CD4-positive, alpha-beta T cell treated with Interleukin-12 subunit alpha and Interleukin-12 subunit beta, for 1 hour (primary cell): Measurements from ENCODE around the gene ENC1.
A peak's percentile ranks its signal among the peaks of the same experiment; 100 is the strongest.

Experiments
- DNase-seq: peaks from one replicate; pipeline ENCODE4 v3.0.0-alpha.2; 2020

The ENC1 gene

DNA sequence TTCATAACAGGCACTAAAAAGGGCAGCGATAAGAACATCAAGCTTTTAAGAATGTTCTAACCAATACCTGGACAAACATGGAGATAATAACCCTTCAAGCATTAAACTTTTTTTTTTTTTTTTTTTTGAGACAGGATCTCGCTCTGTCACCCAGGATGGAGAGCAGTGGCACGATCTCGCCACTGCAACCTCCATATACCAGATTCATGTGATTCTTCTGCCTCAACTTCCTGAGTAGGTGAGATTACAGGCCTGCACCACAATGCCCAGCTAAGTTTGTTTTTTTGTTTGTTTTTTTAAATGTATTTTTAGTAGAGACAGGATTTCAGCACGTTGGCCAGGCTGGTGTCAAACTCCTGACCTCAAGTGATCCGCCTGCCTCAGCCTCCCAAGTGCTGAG, 14.7 kb upstream of the ENC1 start:
- DNase-seq: no peak

- no peak for DNase-seq
Observed at GRCh38 chr5:74653991-74654390, 13.5 kb upstream of the ENC1 start.

DNA sequence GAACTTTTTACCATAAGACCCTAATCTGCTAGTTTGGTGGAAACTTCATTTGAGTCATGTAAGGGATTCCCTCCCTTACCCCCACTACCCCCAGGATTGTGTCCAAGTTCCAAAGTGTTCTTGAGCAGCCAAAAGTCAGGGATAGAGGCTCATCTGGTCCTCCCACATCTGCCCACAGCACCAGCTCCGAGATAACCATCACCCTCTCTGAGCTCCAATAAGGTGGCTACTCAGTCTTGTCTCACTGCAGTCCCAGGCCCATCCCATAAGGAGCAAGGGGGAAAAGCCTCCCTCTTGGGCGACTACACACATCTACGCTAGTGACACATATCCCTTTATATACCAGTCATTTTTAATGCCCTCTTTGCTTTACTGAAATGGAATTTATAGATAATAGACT, 12.0 kb upstream of the ENC1 start:
- DNase-seq: no peak

DNA sequence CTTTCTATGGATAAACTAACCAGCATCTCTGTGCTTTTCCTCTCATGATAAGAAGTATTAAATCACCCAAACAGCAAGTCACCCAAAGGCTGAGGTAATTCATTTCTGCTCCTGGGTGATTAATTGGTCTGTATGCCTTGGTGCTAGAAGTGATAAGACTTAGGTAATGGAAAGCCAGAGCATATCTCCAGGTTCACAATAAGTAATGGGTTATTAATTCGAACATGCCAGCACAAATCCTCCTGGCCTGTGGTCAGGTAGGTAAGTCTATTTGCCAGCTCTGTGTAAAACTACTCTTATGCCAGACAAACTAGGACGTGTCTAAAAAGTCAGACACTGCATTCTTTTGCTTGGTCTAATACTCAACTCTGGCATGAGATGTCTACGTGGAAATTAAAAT, 11.2 kb upstream of the ENC1 start:
- DNase-seq: no peak

GRCh38 chr5:74649421-74649973, 9.0 kb upstream of the ENC1 start:
- DNase-seq: no peak

GRCh38 chr5:74648835-74649293, 8.3 kb upstream of the ENC1 start:
- peak; percentile 66 for DNase-seq

GRCh38 chr5:74647096-74647495, 6.6 kb upstream of the ENC1 start:
- no peak for DNase-seq

GRCh38 chr5:74643111-74643562, 2.6 kb upstream of the ENC1 start:
- DNase-seq: no peak

DNA sequence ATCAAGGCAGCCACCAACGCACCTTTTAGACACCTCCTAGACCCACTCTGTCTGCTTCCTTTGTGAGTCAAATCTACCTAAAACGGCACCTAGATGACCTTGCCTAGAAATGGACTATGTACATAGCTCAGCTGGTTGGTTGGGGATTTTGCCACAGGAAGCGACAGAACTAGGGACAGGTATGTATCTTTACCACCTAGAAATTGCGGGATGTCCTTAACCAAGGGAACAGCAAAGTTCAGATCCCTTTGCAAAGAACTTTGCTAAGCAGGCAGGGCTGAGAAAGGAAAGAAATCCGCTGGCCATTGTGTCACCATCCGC, 2.0 kb upstream of the ENC1 start:
- DNase-seq: no peak

DNA sequence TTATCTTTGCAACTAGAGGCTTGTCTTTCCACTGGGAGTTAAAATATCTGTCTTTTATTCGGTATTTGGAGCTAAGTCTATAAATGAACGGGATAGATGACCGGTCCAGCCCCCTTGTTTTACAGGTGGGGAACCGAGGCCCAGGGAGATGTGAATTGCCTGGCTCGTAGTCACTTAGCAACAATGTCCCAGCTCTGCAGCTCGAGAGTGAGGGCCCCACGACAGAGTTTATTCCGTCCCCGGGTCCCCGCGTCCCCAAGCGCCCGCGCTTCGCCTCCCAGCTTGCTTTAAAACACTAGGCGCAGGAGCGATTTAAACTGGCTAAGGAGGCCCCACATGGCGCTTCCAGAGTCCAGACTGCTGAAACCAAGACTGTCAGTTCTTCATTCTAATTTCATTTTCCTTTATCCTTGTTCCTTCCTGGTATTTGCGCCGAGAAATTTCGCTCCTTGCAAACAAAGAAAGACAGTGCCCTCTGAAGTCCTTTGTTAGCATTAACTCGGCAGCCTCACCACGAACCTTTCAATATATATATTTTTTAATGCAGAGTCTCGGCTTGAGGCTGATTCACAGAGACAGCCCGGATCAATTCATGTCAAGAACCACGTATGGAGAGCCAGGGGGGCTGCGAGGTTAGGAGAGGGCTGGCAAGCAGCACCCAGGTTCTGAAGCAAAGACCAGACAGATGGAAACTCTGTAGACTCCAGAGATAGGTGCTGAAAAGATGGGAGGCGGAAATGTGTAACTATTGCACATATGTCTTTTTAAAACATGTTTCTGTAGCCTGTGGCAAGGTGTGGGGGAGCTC, 1.4 kb upstream of the ENC1 start:
- peak; percentile 24 for DNase-seq

- peak; percentile 25 for DNase-seq
Observed at GRCh38 chr5:74640954-74641734, 616 bp upstream of the ENC1 start.

DNA sequence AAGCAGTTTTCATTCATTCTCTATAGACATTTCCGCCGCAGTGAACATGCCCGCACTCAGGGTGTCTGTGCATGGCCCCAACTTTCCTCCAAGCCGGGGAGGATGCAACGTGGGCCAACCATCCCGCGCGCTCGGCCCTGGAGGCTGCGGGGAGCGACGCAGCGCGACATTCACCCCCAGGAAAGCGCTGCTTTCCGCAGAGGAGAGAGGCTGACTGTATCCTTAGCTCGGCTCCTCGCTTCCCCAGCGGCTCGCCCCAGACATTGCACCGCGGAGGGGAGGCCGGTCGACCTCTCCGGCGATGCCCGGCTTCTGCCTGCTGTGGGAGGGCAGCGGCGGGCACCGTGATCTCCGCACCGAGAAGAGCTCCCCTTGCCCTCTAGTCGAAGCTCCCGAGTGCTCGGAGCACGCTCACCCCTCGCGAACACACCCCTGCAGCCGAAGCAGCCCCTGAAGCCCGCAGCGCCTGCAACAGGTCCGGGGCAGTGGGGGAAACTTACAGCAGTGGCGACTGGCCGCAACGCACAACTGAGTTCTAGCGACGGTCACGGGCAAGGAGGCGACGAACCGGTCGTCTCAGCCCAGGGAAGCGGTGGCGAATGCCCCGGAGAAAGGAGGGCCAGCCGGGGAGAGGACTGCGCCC, 600 bp downstream of the ENC1 start:
- peak; percentile 27 for DNase-seq

DNA sequence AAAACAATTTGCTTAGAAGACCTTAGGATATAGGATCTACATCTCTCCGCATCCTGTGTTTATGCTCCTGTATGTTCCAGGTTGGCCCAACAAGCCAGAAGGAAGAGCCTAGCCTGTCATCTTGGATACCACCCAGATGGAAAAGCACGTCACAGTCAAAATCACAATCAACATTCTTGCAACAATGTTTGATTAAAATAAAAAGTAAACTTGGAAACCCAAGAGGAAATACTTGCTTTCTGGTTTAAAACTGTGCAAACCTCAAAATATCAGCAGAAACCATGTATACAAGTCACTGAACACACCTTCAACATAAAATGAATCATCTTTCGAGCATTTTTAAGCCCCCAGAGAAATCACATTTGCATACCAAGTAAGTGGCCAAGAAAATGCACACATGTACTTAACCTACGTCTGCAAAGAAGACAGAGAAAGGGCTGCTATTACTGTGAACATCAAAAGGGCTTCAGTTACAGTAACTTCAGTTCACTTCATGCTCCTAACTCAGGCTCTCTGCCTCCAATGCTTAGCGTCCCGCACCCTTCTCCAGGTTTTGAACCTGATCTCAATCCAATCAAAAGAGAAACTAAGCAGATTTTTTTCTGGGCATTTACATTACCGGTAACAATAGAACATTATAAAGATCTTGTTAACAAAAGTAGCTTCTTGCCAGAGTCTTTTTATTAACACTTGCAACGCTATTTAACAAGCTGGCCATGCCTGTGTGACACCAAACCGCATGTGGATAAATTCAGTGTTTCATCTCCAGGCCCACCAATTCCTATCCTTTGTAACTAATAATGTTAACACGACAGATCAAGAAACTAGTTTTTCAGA, 1.3 kb downstream of the ENC1 start:
- no peak for DNase-seq

GRCh38 chr5:74638544-74638969, 2.0 kb downstream of the ENC1 start:
- no peak for DNase-seq

GRCh38 chr5:74636552-74636951, 4.0 kb downstream of the ENC1 start:
- DNase-seq: no peak

- no peak for DNase-seq
Observed at GRCh38 chr5:74636149-74636548, 4.4 kb downstream of the ENC1 start.

- DNase-seq: no peak
Observed at GRCh38 chr5:74634611-74635286, 5.8 kb downstream of the ENC1 start.

DNA sequence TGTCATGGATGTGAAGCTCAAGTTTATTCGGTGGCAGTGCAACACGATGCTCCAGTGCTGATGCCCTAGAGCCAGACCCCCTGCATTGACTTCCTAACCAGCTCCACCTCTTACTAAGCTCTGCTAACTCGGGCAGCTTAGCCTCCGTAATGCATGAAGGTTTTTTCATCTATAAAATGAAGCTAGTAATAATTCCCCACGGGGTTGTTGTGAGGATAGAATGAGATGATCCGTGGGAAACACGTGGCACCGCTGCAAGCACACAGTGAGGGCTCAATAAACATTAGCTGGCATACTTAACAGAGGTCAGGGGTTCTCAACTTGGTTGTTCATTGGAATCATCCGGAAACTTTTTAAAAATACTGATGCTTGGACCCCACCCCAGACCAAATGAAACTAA, 6.8 kb downstream of the ENC1 start:
- DNase-seq: no peak

GRCh38 chr5:74632947-74633356, 7.6 kb downstream of the ENC1 start:
- no peak for DNase-seq

DNA sequence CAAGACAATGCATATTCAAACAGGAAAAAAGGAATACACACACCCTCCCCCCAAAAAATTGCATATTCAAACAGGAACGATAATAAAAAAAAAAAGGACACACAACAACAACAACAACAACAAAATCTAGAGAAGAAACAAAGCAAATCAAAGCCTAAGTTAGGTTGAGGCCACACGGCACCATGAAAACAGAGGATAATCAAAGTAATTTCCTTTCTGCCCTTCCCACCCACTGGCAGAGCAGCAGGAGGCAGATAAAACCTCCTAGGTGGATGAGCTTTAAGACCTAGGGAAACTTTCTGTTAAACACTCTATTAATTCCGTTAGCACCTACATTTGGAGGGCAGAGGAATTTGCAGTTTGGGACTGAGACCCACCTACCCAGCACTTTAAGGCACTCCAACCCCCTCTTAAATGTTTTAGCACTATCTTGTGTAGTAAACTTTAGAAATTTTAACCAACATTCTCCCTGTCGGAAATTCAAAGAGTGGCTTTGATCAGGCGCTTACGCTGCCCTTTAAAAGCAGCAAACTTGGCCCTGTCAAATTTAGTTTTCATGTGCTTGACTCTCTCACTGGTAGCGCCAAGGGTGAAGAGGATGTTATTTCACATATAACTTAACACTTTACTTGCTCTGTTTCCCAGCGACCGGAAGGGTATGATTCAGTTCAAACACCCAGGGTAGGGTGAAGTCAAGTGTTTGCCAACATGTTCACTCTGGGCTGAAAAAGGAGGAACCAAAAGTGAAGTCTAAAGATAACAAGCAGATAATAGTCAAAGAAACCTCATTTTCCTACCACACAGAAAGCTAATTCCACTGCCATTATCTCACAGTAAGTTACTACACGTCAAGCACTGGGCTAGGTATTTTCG, 9.2 kb downstream of the ENC1 start:
- peak; percentile 47 for DNase-seq
